ENCODE results near the gene RHEBL1.

Gene RHEBL1, protein sequence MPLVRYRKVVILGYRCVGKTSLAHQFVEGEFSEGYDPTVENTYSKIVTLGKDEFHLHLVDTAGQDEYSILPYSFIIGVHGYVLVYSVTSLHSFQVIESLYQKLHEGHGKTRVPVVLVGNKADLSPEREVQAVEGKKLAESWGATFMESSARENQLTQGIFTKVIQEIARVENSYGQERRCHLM

DNA sequence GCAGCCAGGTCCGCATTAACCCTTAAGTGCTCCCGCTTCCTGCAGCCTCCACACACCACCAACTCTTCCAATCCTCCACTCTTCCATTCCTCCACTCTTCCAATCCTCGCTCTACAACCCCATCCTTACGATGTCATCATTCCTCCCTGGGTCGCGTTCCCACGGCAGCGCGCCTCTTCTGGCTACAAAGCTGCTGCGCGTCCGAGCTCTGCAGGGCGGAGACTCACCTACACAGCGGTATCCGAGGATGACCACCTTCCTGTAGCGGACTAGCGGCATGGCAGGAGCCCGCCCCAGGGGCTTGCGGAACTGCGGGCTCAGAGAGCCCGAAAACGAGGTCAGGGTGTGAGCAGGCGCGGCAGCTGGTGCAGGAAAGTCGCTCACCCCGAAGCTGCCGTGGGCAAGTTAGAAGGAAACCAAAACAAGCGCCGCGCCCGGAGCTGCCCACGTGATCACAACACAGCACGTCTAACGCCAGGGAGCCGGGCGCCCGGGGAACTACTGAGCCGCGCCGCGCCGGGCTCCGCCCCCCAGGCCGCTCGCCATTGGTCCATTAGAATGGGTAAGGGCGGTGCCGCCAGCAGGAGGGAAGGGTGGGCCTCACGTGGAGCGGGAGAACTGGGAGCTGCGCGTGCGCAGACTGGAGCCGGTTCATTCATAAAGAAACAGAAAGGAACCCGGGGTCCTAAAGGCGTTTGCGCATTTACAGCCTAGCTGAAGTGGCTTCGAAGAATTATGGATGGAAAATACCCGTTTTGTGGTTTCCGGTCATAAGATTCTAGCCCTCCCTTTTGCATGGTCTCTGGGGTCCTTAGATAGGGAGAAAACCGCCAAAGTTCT is at the start of gene RHEBL1:
Gene RHEBL1 (minus strand): TSS at position 473 of the 840 bp plus-strand sequence. CDS start 194 bp downstream, at position 279.
- peak; percentile 100 for DNase-seq

DNA sequence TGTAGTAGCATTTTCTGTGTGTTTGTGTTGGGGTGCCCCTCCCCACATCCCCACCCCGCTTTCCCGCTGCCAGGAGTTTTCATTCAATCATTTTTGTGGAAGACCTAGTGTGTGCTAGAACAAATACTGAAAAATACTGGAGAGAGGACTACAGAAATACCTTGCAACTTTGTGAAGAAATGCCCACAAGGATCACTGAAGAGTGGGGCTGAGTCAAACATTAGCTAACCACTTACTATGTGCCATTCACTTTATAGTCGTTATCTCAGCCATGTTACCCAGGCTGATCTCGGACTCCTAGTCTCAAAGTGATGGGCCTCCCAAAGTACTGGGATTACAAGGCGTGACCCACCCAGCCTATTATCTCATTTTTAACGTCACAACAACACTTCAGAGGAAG is 41.4 kb upstream of the RHEBL1 start:
- DNase-seq, result no peak

DNA sequence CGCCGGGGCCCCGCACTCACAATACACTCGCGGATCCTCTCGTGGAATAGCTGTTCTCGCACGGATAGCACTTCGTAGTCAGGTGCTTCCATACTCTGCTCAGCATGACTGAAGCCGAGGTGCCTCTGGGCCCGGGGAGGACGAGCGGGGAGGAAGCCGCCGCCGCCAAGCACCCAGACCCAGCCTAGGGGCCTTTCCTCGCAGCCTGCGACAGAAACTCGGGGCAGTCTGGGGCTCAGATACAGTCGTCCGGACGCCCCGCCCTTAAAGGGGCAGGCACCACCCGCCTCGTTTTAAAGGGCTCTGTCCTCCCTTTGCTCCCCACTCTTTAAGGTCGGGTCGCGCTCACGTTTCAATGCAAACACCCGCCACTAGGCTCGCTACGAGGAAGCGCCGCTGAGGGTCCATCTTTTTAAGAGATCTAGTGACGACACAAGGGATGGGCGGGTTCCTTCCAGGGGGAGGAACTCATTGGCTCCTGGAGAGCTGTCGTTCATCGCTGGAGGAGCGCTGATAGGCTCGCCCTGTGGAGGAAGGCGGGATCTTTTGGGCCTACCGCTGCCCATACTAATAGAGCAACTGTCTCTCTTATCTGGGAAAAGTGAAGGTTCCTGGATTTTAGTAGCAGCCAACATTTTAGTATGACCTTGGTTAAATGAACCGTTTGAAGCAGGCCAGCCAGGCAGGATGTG is 40.8 kb upstream of the RHEBL1 start, which contains the start of gene LMBR1L:
Gene LMBR1L (minus strand): TSS at position 384 of the 692 bp plus-strand sequence. CDS start 292 bp downstream, at position 92.
- DNase-seq, result peak; percentile 96

DNA sequence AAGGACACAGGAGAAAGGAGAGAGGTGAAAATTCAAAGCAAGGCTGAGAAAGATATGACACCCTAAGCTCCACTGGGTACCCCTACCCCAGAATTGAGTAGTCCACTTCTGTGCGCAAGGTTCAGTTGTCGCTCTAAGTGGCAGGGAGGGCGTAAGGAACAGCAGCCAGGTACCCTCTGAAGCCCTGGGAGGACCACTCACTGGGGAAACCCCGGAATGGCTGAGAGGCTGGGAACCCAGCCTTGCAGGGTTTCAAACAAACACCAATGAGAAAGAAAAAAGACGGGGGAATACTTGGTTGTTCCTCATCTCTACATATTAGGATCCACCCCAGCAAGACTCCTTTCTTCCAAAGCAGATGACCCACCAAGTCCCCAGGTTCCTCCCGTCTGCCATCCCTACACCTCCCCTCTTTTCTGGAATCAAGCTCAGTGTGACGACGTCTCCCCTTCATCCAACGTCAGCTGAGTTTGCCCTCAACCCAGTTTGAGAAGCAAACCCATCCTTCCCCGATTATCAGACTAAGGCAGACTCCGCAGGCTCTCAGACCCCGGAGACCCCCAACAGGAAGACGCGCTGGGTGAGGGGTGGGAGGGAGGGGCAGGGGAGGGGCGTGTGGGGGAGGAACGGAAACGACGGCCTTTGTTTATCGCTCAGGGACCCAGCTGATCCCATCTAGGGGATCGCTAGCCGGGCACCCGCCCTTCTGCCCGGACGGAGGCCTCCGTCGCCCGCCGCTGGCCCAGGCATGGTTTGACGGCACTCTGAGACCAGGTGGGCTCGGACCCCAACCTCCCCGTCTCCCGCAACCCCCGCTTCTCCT is 40.1 kb upstream of the RHEBL1 start:
- DNase-seq, result no peak

DNA sequence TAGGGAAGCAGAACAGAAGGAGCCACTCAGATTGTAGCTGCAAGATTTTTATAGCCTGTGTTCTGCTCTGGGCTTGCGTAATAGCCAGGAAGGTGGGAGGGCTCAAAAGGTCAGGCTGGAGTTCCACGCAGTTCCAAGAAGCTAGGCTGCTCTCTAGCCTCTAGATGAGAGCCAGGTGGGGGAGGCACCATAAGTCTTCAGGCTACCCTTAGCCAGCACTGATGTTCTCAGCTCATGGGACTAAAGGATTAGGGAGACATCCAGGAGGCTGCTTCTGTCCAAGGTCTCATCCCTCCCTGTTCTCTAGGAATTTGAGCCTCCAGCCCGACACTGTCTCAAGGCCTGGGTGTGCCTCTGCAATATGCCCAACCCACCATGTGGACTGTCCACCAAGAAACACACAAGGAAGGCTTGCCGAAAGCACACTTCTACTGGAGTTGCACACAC is 39.2 kb upstream of the RHEBL1 start:
- no peak for DNase-seq

DNA sequence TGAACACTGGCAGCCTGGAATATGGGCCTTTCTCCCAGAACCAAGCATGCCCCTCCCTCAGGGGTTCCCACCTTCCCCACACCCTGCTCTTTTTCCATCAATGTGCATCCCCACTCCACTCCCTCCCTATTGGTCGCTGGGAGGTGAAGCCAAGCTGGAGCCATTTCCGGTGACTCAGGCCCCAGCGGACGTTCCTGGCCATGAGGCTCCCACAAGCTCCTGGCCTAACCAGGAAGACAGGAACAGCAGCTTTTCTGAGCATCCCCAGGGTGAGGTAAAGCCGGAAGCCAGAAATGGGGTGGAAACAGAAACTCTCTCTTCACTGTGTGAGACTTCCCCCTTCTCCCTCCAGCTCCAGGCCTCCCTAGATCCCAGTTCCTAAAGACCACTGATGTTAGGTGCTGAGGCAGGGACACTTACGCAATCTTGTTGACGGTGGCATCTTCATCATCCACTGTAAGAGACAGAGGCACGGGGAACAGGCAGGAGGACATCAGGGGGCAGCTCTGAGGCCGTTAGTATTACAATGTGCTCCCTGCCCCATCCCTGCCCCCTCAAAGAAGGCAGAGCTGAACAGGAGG is 35.8 kb upstream of the RHEBL1 start:
- DNase-seq, result no peak

GRCh38 chr12:49104822-49105221 is 35.0 kb upstream of the RHEBL1 start:
- DNase-seq, result no peak

- DNase-seq, result no peak
Observed at GRCh38 chr12:49100380-49100779, 30.6 kb upstream of the RHEBL1 start.

GRCh38 chr12:49098703-49099102 is 28.9 kb upstream of the RHEBL1 start:
- DNase-seq, result no peak

- peak; percentile 60 for DNase-seq
Observed at GRCh38 chr12:49098035-49098451, 28.3 kb upstream of the RHEBL1 start.

DNA sequence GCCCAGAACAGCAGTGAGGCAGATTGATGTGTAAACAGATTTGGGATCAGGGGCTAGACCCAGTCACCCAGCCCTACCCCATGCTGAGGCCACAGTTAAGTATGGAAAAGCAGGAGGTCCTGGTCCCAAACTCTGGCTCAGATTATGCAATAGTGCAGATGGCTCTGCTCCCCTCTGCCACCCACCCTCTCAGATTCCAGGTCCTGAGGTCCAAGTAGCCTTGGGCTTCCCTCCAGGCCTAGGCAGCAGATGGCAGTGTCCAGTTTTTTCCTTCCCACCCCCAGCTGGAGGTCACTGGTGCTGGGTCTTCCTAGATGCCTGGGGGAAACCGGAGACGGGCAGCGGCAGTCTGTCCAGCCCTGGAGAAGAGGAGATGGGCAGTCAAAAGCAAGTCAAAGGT is 27.6 kb upstream of the RHEBL1 start:
- DNase-seq, result no peak

- DNase-seq, result no peak
Observed at GRCh38 chr12:49094975-49095365, 25.2 kb upstream of the RHEBL1 start.

DNA sequence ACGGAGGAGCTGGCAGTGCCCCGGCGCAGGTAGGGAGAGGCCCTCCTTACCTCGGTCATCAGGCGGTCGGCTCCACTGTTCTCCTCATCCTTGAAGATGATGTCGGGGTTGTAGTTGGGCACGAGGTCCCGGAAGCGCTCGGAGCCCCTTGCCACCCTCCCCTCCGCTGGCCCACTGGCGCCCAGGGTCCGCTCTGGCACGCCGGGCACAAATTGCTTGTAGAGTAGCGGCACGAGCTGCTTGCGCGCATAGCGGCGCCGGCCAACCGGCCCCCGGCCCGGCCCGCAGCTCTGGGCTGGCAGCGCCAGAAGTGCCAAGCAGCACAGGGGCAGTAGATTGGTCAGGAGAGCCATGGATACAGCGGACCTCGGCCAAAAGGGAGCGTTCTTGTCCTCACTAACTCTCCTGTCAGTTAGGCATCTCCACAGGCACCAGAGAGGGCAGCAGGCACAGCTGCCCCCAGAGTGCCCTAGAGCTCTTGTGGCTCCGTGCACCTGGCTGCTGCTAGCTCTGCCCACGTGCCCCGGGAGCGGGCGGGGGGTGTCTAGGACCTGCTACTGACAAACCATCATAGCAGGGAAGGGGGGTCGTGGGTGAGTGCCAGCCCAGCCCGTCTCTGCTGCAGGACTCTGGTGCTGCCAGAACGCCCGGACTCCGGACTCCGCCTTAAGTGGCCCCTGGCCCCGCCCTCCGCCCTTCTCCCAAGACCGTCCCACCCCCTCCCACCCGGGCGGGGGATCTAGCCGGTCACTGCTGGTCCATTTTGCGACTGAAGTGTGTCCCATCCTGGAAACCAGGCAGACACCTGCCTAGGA is 24.6 kb upstream of the RHEBL1 start, which contains the start of gene DHH:
Gene DHH (minus strand): TSS at position 642 of the 815 bp plus-strand sequence. CDS start 289 bp downstream, at position 353.
- DNase-seq, result no peak

DNA sequence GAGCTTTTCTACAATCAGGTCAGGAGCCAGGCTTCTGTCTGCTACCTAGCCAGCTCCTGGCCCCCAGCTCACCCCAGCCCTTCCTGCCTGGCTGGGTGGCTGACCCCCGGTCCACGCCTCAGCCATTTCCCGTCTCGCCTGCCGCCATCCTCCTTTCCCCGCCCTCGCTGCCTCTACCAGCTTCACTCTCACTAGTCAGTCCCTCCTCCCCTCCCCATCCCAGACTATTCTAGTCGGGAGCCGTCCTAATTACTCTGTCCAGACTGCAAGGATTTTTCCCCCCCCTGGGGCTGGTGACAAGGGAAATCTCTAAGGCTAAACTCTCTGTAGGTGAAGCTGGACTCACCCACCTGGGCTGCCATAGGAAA is 24.0 kb upstream of the RHEBL1 start:
- DNase-seq, result no peak

GRCh38 chr12:49092816-49093406 is 23.1 kb upstream of the RHEBL1 start:
- DNase-seq, result no peak

GRCh38 chr12:49092086-49092815 is 22.5 kb upstream of the RHEBL1 start:
- DNase-seq, result peak; percentile 55

DNA sequence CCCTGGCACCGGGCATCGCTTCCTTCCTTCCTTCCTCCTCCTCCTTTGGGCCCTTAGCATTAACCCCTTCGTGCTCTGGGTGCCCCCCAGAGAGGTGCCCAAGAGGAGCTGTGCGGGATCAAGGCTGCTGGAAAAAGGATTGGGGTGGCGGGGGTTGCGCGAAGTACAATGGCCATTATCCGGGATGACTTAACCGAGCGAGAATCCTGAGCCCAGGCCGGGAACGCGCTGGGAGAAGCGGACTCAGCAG is 22.0 kb upstream of the RHEBL1 start:
- DNase-seq, result no peak

DNA sequence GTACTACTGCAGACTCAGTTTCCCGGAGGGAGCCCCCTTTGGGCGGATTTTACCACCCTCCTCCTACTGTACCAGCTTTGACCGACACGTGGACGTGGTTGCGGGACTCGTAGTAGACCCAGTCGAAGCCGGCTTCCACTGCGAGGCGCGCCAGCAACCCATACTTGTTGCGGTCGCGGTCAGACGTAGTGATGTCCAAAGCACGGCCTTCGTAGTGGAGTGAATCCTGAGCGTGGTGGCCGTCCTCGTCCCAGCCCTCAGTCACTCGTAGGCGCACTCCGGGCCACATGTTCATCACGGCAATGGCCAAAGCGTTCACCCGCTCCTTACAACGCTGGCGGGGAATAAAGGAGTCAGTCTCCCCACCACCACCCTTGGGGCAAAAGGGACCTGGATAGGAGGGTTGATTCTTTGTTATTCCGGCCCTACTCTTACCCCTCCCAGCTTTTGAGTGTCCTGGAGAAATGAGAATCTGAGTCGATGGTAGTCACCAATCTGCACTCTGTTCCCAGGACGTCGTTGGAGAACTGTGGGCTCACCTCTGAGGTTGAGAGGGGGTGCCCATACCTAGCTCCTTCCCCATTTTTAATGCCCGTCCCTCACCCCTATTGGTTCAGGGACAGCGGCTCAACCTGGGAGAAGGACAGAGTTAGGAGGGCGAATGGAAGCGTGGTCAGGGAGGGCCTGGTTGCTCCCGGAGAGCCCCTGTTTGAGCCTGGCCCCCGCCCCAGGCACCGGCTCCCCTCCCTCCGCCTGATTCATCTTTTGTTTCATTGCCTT is 21.5 kb upstream of the RHEBL1 start:
- DNase-seq, result no peak

Measured in stimulated activated CD4-positive, alpha-beta T cell treated with anti-CD3 and anti-CD28 coated beads, Interleukin-1b, Interleukin-23, amount 100 ng/mL, for 48 hours (primary cell).